Endothelial cell of umbilical vein (primary cell): Measurements from ENCODE around the gene ADRB2. TPM values are rescaled to one million over a fixed set of nuclear protein-coding genes. Genes with fewer than 3 reads are reported as not detected.

ENCODE experiments used
- BruUV-seq: library from RNA; stranded (reverse); fragments of 400-500 nt; replicated peaks from 2 replicates; lab custom pipeline; 2021; lab: Mats Ljungman, UMichigan
- CTCF ChIA-PET: fragments of 300-600, 350-600 bp; sonication (Branson Sonifier 250); formaldehyde crosslinking; loops from one replicate; lab custom pipeline; 2021; ENCODE audit warnings: antibody characterized with exemption, inconsistent platforms; lab: Charles Lee
- POLR2A ChIA-PET: fragments of 300-600, 350-600 bp; sonication (Branson Sonifier 250); formaldehyde crosslinking; loops from one replicate; lab custom pipeline; 2021; ENCODE audit warnings: antibody characterized with exemption, inconsistent platforms; lab: Charles Lee
- DNase-seq: peaks from one replicate; pipeline ENCODE4 v3.0.0-alpha.2; 2011; ENCODE audit warnings: low read depth, low spot score
- FAIRE-seq: peaks from 2 replicates; lab custom pipeline; 2011; peaks lifted over from hg19 to GRCh38; lab: Jason Lieb, UNC
- H2AFZ ChIP-seq: 2 replicates; pipeline ENCODE4 v1.6.0; 2012; ENCODE audit warnings: low read depth, low read length, control low read depth, inconsistent platforms
- H3K27ac ChIP-seq: 2 replicates; pipeline ENCODE4 v1.5.1; 2011; ENCODE audit warnings: low read depth, mild to moderate bottlenecking, control low read depth, low read length, moderate library complexity; ENCODE audit not compliant: insufficient read depth
- H3K27me3 ChIP-seq, 2 experiments: 2 replicates each; pipeline versions ENCODE4 v1.6.0 to v1.6.1; 2011; ENCODE audit warnings: low read length in 2 of 2, mixed read lengths in 1 of 2; ENCODE audit not compliant: control insufficient read depth in 2 of 2, insufficient read depth in 2 of 2
- H3K36me3 ChIP-seq, 2 experiments: 2 replicates in 1 of 2; 3 replicates in 1 of 2; pipeline ENCODE4 v1.5.1; 2011; ENCODE audit warnings: low read length in 2 of 2, mild to moderate bottlenecking in 1 of 2, moderate library complexity in 1 of 2; ENCODE audit not compliant: control insufficient read depth in 2 of 2, insufficient read depth in 2 of 2; ENCODE audit errors: extremely low read depth in 1 of 2
- H3K4me1 ChIP-seq: 3 replicates; pipeline ENCODE4 v1.5.1; 2011; ENCODE audit warnings: mild to moderate bottlenecking, low read length; ENCODE audit not compliant: control insufficient read depth, insufficient read depth; ENCODE audit errors: extremely low read depth
- H3K4me2 ChIP-seq: 2 replicates; pipeline ENCODE4 v1.6.1; 2011; ENCODE audit warnings: low read length, control low read depth, mixed read lengths; ENCODE audit not compliant: insufficient read depth
- H3K4me3 ChIP-seq, 3 experiments: fragments of 200-600 bp in 1 of 3; sonication (generic), shearing (Covaris generic) in 1 of 3; replicated peaks in 1 of 3; 2 replicates each; pipeline ENCODE4 v1.5.1; 2011 to 2016; ENCODE audit warnings: control low read depth in 3 of 3, low read length in 3 of 3, mild to moderate bottlenecking in 2 of 3, inconsistent platforms in 1 of 3, low read depth in 1 of 3, moderate library complexity in 1 of 3; ENCODE audit not compliant: insufficient read depth in 1 of 3
- H3K79me2 ChIP-seq: 2 replicates; pipeline ENCODE4 v1.6.0; 2012; ENCODE audit warnings: low read length, inconsistent platforms; ENCODE audit not compliant: control insufficient read depth, insufficient read depth
- H3K9ac ChIP-seq: replicated peaks from 2 replicates; pipeline ENCODE3; 2011; ENCODE audit warnings: low read length, control low read depth; ENCODE audit not compliant: insufficient read depth; ENCODE audit errors: extremely low read depth
- H3K9me1 ChIP-seq: replicated peaks from 3 replicates; pipeline ENCODE4 v1.6.0; 2011; ENCODE audit warnings: mild to moderate bottlenecking, low read length; ENCODE audit not compliant: control insufficient read depth, insufficient read depth; ENCODE audit errors: extremely low read depth
- H3K9me3 ChIP-seq: replicated peaks from 2 replicates; pipeline ENCODE4 v1.5.1; 2012; ENCODE audit warnings: low read length, inconsistent platforms; ENCODE audit not compliant: control insufficient read depth, insufficient read depth
- H4K20me1 ChIP-seq: replicated peaks from 2 replicates; pipeline ENCODE3; 2011; ENCODE audit warnings: mild to moderate bottlenecking, low read length; ENCODE audit not compliant: control insufficient read depth, insufficient read depth; ENCODE audit errors: extremely low read depth
- CTCF ChIP-seq, 2 donors: IDR thresholded peaks; 1 replicate in 1 of 2; 2 replicates in 1 of 2; pipeline ENCODE4 v1.5.1; 2011; ENCODE audit warnings: low read length in 2 of 2, mild to moderate bottlenecking in 2 of 2, moderate library complexity in 2 of 2, control low read depth in 1 of 2, inconsistent platforms in 1 of 2, low read depth in 1 of 2; ENCODE audit not compliant: insufficient read depth in 1 of 2; ENCODE audit errors: extremely low read depth in 1 of 2
- EZH2 ChIP-seq: IDR thresholded peaks from 2 replicates; pipeline ENCODE4 v1.6.1; 2012; ENCODE audit warnings: borderline replicate concordance, low read depth, mild to moderate bottlenecking, moderate library complexity, low read length, inconsistent platforms; ENCODE audit not compliant: severe bottlenecking
- GATA2 ChIP-seq: IDR thresholded peaks from 2 replicates; pipeline ENCODE4 v1.7.0; 2011; ENCODE audit warnings: low read depth, mild to moderate bottlenecking, moderate library complexity, mixed read lengths, low read length; ENCODE audit not compliant: insufficient read length, insufficient read depth
- JUN ChIP-seq: IDR thresholded peaks from 2 replicates; pipeline ENCODE4 v1.6.1; 2011; ENCODE audit warnings: borderline replicate concordance, low read depth; ENCODE audit not compliant: insufficient read length, insufficient read depth
- MAX ChIP-seq: IDR thresholded peaks from 2 replicates; pipeline ENCODE4 v1.6.1; 2011; ENCODE audit not compliant: insufficient read depth, insufficient read length
- MYC ChIP-seq: IDR thresholded peaks from one replicate; pipeline ENCODE4 v1.6.1; 2011; ENCODE audit warnings: mild to moderate bottlenecking, low read depth, low read length
- POLR2A ChIP-seq: IDR thresholded peaks from 2 replicates; pipeline ENCODE4 v1.6.1; 2012; ENCODE audit warnings: low read depth, mild to moderate bottlenecking, control low read depth, low read length
- POLR2AphosphoS5 ChIP-seq: IDR thresholded peaks from 2 replicates; pipeline ENCODE4 v1.6.1; 2012; ENCODE audit warnings: low read depth, mild to moderate bottlenecking, control low read depth, low read length, moderate library complexity; ENCODE audit not compliant: insufficient read depth
- dilution Hi-C: fragments of 300-500 bp; cut with MboI; formaldehyde crosslinking; loops from one replicate; pipeline ENCODE4 v1.15.0; 2019; ENCODE audit warnings: low sequenced_read_pairs; ENCODE audit not compliant: extremely low pct_ligation_motif_present
- intact Hi-C: fragments of 100-400 bp; cut with micrococcal nuclease; formaldehyde crosslinking; loops from one replicate; pipeline ENCODE4 v1.10.0; 2022
- polyA plus RNA-seq, 4 experiments: library from polyadenylated mRNA; depleted of rRNA in 3 of 4; stranded (reverse) in 3 of 4; unstranded in 1 of 4; fragments of >200 nt; gene quantifications; 2 replicates each; pipeline versions ENCODE4 v1.2.1 to v1.2.3, GENCODE V29; 2011 to 2012; ENCODE audit warnings: missing spikeins in 1 of 4
- total RNA-seq: library from RNA; stranded (reverse); gene quantifications from 2 replicates; pipeline ENCODE4 v1.2.3, GENCODE V29; 2021

The ADRB2 gene
- total and polyA plus RNA-seq, 2 donors (not counting 3 experiments of a cell fraction or from before 2014, with no cell fraction given): 0.86 to 0.88 TPM

GRCh38 chr5:148780711-148781110 is 45.7 kb upstream of the ADRB2 start:
- Histone ChIP-seq H3K27me3 (no peaks in the 10 kb centered on the region), H3K9me3 (no peaks in the 10 kb centered on the region), H4K20me1 (no peaks in the 10 kb centered on the region), H3K4me1 (peaks cover 3% of the 10 kb centered on the region), H3K4me2 (no peak overlapping the region), H2AFZ (no peak overlapping the region), H3K9ac (no peak overlapping the region), H3K27ac (no peak overlapping the region), H3K4me3 (no peak overlapping the region), H3K36me3 (no peaks in the 10 kb centered on the region), H3K79me2 (no peaks in the 10 kb centered on the region), H3K9me1 (no peaks in the 10 kb centered on the region)
- intact Hi-C loops: no loop called here
- dilution Hi-C loops: no loop called here
- CTCF ChIA-PET: interaction anchor here (0.8 to 1.2 kb wide), 5 partner anchors 8 to 334 kb away, joined by 3 to 4 read pairs (median 3); no protein-coding TSS in a partner anchor
- no TSS peak for BruUV-seq
- DNase-seq (no peak), FAIRE-seq (no peak)
- no peak for TF ChIP-seq CTCF (IDR thresholded peaks at IDR 0.05; ENCODE audit: extremely low read depth in 1 of 2, insufficient read depth in 1 of 2, low read depth in 1 of 2, low read length in 2 of 2)
- no peak for TF ChIP-seq EZH2
- TF ChIP-seq POLR2A: no peak
- no peak for TF ChIP-seq MAX
- no peak for TF ChIP-seq JUN
- TF ChIP-seq GATA2: no peak
- TF ChIP-seq POLR2AphosphoS5: no peak
- no peak for TF ChIP-seq MYC
- POLR2A ChIA-PET: no interaction called here
